SK-N-MC (cell line): ENCODE data around the gene NEGR1.

ENCODE experiments used
- EZH2 ChIP-seq: fragments of 200-600 bp; sonication (generic); IDR thresholded peaks from one replicate; pipeline ENCODE4 v1.6.1; 2017; ENCODE audit warnings: antibody characterized with exemption
- FOXP2 ChIP-seq: optimal IDR thresholded peaks from 2 replicates; pipeline ENCODE3; 2011; ENCODE audit warnings: mild to moderate bottlenecking, moderate library complexity; ENCODE audit not compliant: insufficient read depth; ENCODE audit errors: extremely low read length, control extremely low read depth
- POLR2AphosphoS5 ChIP-seq: IDR thresholded peaks from 2 replicates; pipeline ENCODE4 v1.6.1; 2012; ENCODE audit warnings: mild to moderate bottlenecking, low read depth, low read length, borderline replicate concordance

DNA sequence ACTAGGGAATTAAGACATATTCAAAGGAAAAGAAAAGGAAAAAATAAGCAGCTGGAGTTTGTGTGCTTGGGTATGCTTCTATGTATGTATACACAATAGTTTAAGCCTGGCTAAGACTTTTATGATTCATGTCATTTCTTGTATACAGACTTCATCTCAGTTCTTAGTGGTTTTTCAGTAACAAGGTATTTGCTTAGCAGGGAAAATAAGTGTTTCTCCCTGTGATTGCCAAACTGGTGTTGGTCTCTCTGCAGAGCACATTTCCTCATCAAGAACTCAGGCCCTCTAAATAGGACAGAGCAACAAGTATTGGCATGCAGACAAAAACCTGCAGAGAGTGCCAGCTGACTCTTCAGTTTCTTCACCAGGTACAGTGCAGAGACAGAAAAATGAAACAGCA lies 717.1 kb downstream of the NEGR1 start:
- no peak for TF ChIP-seq POLR2AphosphoS5
- no peak for TF ChIP-seq EZH2
- no peak for TF ChIP-seq FOXP2
